Measurements from ENCODE around the gene ERRFI1. TPM values are rescaled to one million over a fixed set of nuclear protein-coding genes. Genes with fewer than 3 reads are reported as not detected.

The ERRFI1 gene

Small RNA genes lying within 50 kb of the gene (small RNA-seq; reads per million reads assigned to genes)
- gene RF00019 = not detected
